ENCODE results near the gene QSOX1.

The QSOX1 gene

DNA sequence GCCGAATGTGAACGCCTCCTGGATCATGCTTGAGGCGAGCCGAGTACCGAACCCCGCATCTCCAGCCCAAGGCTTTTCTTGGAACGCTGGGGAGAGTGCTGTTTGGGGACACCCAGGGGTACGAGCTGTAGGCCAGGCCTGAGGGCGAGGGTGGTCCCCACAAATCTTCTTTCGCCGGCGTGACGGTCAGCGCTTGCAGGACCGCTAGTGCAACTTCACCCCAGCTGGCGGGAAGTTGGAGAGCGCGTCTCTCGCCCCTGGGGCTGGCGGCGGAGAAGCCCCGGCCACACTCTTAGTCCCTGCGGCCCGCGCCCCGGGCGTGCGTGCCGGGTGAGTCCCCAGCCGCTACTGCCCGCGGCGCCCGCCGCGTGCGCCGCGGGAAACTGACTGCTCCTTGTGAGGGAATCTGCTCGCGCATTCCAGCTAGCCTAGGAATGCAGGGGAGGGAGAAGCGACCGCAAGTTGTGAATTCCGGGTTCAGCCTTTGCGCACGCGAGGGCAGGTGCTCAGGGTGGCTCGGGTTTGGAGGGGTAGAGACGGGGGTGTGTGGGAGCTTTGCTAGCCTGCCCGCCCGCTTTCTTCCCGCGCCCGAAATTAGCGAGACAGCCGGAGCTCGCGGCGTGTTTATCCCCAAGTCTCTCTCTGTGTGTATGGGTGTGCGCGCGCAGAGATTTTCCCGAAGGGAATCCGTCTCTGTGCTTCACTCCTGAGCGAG is 76.3 kb downstream of the QSOX1 start:
- TF ChIP-seq GATA2 (IDR thresholded peaks at IDR 0.05; ENCODE audit: low read depth, low read length): no peak
- no peak for TF ChIP-seq GATA3 (IDR thresholded peaks at IDR 0.05; ENCODE audit: low read depth, low read length)

DNA sequence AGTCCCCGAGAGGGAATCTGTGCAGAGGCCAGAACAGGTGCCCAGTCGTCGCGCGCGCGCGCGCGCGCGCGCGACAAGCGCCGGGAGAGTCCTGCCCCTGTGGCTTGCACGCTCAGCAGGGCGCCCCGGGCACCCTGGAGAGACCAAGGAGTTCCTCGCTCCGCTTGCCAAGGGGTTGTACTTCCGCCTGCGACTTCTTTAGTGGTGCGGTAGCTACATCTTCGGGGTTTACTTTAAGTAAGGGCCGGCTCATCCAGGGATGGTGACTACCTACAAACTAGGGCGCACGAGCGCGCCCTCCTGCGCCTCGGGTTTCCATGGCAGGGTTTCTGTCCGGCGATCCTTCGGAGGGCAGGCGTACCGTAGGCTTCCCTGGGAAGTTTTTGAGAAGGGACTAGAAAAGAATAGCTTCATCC is 76.8 kb downstream of the QSOX1 start:
- TF ChIP-seq GATA2 (IDR thresholded peaks at IDR 0.05; ENCODE audit: low read depth, low read length): no peak
- TF ChIP-seq GATA3 (IDR thresholded peaks at IDR 0.05; ENCODE audit: low read depth, low read length): no peak

DNA sequence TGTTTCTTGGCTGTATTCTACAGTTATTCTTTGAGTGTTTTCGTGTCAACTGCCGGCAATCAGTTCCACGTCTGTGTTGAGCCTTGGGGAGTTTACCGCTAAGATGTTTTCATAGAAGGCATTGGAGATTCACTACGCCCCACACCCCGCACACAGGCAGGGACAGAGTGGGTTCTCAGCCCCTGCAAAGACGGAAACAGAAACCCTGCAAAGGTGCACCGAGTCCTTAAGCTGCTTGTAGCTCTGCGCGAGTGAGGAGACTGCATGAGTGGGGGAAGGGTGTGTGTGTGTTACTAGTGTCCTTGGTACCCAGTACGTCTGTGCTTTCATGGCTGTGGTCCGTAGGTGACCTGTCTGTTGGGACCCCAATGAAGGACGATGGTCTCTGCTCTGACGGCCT is 77.3 kb downstream of the QSOX1 start:
- TF ChIP-seq GATA2 (IDR thresholded peaks at IDR 0.05; ENCODE audit: low read depth, low read length): no peak
- TF ChIP-seq GATA3 (IDR thresholded peaks at IDR 0.05; ENCODE audit: low read depth, low read length): no peak

DNA sequence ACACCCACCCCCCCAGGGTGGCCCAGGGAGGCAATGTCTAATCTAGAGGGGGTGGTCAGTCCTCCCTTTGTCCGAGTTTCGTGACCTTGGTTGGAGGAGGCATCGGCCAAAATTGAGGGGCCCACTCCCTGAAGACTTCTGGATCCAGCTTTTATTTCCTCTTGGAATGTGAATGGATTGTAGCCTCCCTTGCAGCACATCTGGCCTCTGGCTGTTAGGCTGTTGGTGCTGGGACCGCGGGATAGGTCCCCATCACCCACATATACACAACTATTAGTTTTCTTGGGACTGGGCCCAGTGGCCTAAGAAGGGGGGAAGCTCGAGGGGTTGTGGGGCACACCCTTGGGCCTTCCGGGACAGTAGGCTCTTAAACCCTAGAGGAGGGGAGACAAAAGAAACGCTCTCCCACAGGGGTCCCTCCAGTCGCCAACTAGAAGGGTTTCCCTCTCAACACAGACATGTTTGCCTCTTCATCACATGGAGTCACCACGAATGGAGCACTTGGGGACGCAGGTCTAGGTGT is 77.9 kb downstream of the QSOX1 start:
- TF ChIP-seq GATA2 (IDR thresholded peaks at IDR 0.05; ENCODE audit: low read depth, low read length) (no peak), GATA3 (IDR thresholded peaks at IDR 0.05; ENCODE audit: low read depth, low read length) (no peak)

DNA sequence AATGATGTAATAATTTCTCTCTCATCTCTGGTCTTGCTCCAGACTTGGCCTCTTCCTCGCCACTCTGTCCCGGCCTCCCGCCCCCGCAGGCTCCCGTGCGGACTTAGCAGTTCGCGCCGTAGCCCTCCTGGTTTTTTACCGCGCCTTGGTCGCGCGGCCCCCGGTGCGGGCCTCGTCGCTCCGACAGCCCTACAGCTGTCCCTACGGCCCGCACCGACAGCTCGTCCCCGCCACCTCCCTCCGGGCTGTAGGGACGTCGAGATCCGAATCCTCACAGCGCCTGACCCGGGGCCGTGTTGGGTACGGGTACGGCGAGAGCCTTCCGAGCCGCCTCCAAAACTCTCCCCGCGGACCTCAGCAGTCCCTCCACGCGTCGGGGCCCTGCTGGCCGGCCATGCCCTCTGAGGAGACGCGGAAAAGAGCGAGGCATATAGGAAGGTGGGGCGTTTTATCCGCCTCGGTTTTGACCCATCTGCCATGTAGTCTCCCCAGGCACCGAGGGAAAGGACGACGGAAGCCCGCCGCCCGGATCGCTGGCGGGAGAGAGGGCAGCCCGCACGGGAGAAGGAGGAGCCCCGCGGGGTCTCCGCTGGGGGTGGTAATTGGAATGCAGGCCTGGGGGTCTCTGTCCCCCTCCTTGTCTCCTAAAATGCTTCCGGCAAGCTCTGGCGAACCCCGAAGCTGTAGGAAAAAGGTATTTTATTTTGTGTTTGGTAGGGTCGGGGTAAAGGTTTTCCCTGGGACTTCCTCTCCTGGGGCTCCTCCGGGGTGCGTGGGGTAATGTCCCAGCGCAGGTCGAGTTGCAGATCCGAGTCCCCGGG is 78.7 kb downstream of the QSOX1 start:
- TF ChIP-seq GATA3 (IDR thresholded peaks at IDR 0.05; ENCODE audit: low read depth, low read length): no peak
- TF ChIP-seq GATA2 (IDR thresholded peaks at IDR 0.05; ENCODE audit: low read depth, low read length): no peak

DNA sequence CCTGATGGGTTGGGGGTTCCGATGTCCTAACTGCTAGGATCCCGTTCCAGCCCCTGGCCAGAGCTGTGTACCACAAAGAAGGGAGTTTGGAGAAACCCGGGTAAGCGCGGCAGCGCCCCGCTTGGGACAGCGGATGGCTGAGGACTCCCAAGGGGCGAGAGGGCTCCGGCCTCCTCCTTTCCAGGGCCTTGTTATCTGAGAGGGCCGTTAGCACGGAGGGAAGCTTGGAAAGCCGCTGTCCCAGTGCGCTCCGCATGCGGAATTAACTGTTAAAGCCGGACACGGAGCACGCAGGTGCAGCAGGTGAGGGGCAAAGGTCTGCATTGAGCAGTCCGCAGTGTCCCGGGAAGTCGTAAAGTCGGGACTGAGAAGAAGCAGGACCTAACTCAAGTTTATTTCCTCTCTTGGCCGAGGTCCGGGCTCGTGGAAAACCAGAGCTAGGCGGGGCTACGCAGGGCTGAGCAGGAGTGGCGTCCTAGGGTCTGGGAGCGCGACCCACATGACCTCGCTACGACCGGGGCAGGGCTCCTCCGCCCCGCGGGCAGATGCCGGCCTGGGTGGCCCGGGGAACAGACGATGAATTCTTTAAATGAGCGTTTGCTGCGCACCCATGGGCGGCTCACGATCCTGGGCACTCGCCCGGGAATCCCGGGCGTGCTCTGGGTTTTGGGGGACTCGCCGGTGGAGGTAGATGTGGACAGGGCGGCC is 79.9 kb downstream of the QSOX1 start:
- TF ChIP-seq GATA2 (IDR thresholded peaks at IDR 0.05; ENCODE audit: low read depth, low read length): no peak
- no peak for TF ChIP-seq GATA3 (IDR thresholded peaks at IDR 0.05; ENCODE audit: low read depth, low read length)

DNA sequence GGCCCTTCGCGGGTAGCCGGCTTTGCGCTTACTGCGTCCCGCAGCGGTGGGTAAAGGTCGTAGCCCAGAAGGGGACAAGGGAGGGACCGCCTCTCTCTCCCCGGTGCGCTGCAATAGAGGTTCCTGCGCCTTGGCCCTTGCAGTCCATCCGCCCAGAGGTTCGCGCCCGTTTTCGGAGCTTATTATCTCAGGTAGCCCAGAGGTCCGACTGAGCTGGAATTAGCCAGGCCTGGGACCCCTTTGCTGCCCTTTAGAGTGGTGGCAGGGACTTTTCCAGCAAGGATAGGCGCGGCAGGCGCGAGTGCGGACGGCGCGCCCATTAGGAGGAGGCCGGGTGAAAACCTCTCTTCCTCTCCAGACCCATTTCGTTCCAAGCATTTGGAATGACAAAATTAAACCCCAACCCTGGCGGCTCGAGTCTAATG is 80.4 kb downstream of the QSOX1 start:
- TF ChIP-seq GATA3 (IDR thresholded peaks at IDR 0.05; ENCODE audit: low read depth, low read length) (no peak), GATA2 (IDR thresholded peaks at IDR 0.05; ENCODE audit: low read depth, low read length) (no peak)

DNA sequence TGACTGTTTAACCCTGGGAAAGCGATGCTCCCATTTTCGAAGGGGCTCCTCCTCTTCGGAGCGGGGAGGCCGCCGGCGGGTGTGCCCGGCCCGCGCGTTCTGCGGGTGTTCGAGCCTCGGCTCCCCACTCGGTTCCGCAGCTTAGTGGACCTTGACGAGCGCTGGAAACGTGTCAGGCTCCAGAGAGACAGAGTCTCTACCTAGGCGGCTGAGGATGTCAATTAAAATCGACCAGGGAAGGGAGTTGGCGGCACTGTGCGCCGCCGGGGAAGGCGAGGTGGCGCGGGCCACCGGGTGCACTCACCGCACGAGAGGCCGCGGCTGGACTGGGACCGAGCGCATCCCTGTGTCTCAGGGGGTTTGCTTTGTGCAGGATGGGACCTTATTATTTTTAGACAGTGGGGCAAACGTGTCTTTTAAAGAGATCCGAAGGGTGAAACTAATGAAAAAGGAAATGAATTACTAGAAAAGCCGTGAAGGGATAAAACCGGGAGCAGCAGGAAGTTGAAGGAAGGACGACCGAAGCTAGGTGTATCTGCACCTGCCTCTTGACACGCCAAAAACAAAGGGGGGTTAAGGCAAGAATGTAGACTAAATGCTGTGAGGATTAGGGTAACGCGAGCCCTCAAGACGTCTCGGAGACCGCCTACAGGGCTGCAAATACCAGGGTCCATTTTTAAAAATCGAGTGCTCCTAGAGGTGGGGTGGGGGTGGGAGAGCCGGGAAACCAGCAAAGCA is 81.0 kb downstream of the QSOX1 start:
- TF ChIP-seq GATA2 (IDR thresholded peaks at IDR 0.05; ENCODE audit: low read depth, low read length): no peak
- TF ChIP-seq GATA3 (IDR thresholded peaks at IDR 0.05; ENCODE audit: low read depth, low read length): no peak

DNA sequence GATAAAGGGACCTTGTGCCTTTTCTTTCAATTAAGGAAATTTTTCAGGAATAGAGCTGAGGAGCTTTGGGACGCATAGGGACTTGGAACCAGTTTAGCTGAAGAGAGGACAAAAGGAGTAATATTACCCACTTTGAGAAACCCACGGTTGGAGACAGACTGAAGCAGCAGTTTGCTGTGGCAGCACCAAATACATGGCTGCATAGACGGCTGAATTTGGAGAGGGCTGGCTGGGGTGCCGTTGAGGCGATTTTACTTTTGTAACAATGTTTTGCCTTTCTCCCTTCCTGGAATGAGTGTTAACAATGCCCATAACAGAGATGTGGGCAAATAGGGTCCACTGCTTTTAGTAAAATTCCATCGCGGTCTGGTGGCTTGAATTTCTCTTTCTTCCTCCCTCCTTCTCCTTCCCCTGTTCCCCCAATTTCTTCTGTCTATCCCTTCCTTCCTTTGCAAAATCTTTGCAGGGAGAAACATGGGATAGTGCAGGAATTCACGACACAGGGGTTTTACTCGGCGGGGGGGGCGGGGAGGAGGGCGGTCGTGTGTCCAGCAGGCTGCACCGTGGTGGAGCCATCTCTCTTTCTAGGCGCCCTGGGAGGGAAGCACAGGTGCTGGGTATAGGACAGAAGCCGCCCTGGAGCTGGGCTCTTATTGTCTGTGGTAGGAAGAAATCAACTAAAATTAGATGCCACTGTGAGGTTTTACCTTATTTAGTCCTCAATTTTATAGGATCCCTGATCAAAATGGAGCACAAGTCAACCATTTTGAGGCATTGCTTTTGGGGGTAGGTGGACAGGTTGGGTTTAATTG is 82.2 kb downstream of the QSOX1 start:
- TF ChIP-seq GATA3 (IDR thresholded peaks at IDR 0.05; ENCODE audit: low read depth, low read length) (no peak), GATA2 (IDR thresholded peaks at IDR 0.05; ENCODE audit: low read depth, low read length) (no peak)

DNA sequence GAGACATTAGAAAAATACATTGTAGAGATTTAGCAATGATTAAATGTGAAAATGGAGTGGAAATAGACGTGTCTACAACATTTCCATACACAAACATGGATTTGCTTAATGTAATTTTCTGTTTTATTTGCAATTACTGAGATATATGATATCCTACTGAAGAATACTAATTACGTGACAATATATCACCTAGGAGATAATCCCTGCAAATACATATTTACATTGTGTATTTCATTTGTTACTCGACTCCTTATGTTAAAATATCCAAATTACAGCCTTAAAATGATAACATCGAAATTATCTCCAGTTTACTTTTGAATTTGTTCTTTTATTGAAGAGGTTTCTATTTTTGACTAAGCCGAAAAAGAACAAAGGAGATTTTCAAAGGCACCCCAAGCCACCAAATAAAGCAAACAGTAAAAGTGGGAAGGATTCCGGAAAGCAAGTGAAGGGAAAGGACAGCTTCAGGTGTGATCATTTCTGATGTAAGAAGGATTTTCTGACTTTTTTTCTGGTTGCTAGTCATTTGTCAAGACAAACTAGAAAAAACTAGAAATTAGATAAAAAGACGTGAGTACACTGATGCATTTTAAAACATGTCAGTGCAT is 83.3 kb downstream of the QSOX1 start:
- TF ChIP-seq GATA2 (IDR thresholded peaks at IDR 0.05; ENCODE audit: low read depth, low read length) (no peak), GATA3 (IDR thresholded peaks at IDR 0.05; ENCODE audit: low read depth, low read length) (no peak)

DNA sequence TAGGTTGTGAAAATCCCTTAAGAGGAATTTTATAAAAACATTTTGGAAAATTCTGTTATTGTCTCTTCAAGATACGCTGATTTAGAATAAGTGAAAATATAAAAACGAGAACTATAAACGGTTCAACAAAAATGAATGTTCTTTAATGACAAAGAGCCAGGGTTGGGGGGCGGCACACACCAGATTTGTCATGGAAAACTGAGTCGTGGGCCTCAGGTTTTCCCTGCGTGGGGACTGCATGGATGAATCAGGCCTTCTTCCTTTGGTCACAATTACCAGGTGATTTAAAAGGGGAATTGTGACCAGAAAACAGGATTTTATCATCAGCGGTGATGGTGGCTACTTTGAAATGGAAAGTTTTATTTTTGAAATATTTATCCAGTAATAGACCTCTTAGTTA is 84.0 kb downstream of the QSOX1 start:
- no peak for TF ChIP-seq GATA3 (IDR thresholded peaks at IDR 0.05; ENCODE audit: low read depth, low read length)
- TF ChIP-seq GATA2 (IDR thresholded peaks at IDR 0.05; ENCODE audit: low read depth, low read length): no peak

Measured in SH-SY5Y (cell line).